AG04450 (cell line): Measurements from ENCODE around the gene RELN. TPM values are rescaled to one million over a fixed set of nuclear protein-coding genes. Genes with fewer than 3 reads are reported as not detected.

Experiments used
- CTCF ChIA-PET: fragments of 300-600, 350-600 bp; formaldehyde crosslinking; extraction: SDS; loops from one replicate; lab custom pipeline; 2022; ENCODE audit warnings: antibody characterized with exemption, inconsistent platforms; lab: Charles Lee
- POLR2A ChIA-PET: fragments of 350-600 bp; formaldehyde crosslinking; extraction: SDS; loops from one replicate; lab custom pipeline; 2021; ENCODE audit warnings: antibody characterized with exemption, inconsistent platforms; lab: Yijun Ruan, JAX
- DNase-seq: peaks from one replicate; pipeline ENCODE4 v3.0.0-alpha.2; 2011; ENCODE audit warnings: low read depth, low spot score
- H3K27ac ChIP-seq: one replicate; pipeline ENCODE4 v1.5.1; 2012; ENCODE audit warnings: low read depth, low read length, control low read depth
- H3K27me3 ChIP-seq: one replicate; pipeline ENCODE4 v1.6.0; 2012; ENCODE audit warnings: low read length; ENCODE audit not compliant: control insufficient read depth, insufficient read depth
- H3K4me3 ChIP-seq: 2 replicates; pipeline ENCODE4 v1.5.1; 2011; ENCODE audit warnings: mild to moderate bottlenecking, low read depth, low read length, control low read depth
- H3K9me3 ChIP-seq: 2 replicates; pipeline ENCODE4 v1.5.1; 2012; ENCODE audit warnings: low read length; ENCODE audit not compliant: control insufficient read depth, insufficient read depth
- polyA plus RNA-seq: library from polyadenylated mRNA; depleted of rRNA; stranded (reverse); fragments of >200 nt; gene quantifications from 2 replicates; pipeline ENCODE4 v1.2.3, GENCODE V29; 2011
- TF ChIP-seq, protein P1 (sequence below): IDR thresholded peaks from 2 replicates; pipeline ENCODE4 v1.5.1; 2011; ENCODE audit warnings: low read depth, low read length, control low read depth, inconsistent platforms

Gene RELN
- polyA plus RNA-seq, 1 experiment = 7.6 TPM

- no peaks in the 10 kb centered on the region for H3K27me3 ChIP-seq
- TF ChIP-seq, protein P1, sequence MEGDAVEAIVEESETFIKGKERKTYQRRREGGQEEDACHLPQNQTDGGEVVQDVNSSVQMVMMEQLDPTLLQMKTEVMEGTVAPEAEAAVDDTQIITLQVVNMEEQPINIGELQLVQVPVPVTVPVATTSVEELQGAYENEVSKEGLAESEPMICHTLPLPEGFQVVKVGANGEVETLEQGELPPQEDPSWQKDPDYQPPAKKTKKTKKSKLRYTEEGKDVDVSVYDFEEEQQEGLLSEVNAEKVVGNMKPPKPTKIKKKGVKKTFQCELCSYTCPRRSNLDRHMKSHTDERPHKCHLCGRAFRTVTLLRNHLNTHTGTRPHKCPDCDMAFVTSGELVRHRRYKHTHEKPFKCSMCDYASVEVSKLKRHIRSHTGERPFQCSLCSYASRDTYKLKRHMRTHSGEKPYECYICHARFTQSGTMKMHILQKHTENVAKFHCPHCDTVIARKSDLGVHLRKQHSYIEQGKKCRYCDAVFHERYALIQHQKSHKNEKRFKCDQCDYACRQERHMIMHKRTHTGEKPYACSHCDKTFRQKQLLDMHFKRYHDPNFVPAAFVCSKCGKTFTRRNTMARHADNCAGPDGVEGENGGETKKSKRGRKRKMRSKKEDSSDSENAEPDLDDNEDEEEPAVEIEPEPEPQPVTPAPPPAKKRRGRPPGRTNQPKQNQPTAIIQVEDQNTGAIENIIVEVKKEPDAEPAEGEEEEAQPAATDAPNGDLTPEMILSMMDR = no peak
- no peaks in the 10 kb centered on the region for H3K9me3 ChIP-seq
- H3K4me3 ChIP-seq = no peak overlapping the region
- DNase-seq = no peak
- ChIA-PET POLR2A (no interaction called here), CTCF (no interaction called here)
- no peak overlapping the region for H3K27ac ChIP-seq
Observed at GRCh38 chr7:103940382-103941268, 48.8 kb downstream of the RELN start.

DNA sequence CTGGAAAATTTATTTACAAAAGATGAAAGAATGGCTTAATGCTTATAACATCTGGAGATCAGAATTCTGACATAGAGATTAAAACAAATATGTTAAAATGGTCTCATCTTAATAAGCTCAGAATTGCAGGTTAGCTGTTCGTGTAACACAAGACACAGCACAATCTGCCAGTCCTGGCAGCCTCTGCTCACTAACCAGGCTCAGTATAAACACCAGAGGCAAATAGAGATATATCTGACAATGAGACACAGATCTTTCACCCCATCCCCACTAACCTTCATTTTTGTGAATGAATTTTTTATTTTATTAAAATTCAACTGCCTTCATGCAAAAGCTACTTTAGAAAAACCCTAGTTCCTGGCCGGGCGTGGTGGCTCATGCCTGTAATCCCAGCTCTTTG lies 51.8 kb downstream of the RELN start:
- TF ChIP-seq, protein P1 = no peak
- Histone ChIP-seq H3K27ac (no peak overlapping the region), H3K27me3 (no peaks in the 10 kb centered on the region), H3K9me3 (no peaks in the 10 kb centered on the region), H3K4me3 (no peak overlapping the region)
- ChIA-PET POLR2A (interaction anchor here (0.6 kb wide), 1 partner anchor 394 kb away, joined by 3 read pairs; no protein-coding TSS in a partner anchor), CTCF (no interaction called here)
- DNase-seq = no peak

DNA sequence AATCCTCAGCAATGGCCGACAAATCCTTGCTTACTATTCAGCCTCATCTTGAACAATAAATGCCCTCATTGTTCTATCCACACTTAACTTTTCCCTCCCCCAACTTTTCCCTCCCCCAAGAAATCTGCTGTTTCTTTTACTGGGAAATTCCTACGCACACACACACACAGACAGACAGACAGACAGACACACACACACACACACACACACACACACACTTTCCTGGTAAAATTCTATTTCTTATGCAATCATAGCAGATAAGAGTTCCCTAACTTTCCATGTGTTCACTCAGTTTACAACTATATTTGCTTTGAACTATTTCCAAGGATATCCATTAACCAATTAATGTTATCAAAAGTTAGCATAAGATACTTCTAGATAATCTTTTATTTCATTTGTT lies 52.9 kb downstream of the RELN start:
- DNase-seq = no peak
- POLR2A ChIA-PET = no interaction called here
- CTCF ChIA-PET = no interaction called here
- H3K27me3 ChIP-seq = no peaks in the 10 kb centered on the region
- TF ChIP-seq, protein P1 = no peak
- H3K27ac ChIP-seq = no peak overlapping the region
- no peak overlapping the region for H3K4me3 ChIP-seq
- H3K9me3 ChIP-seq = no peaks in the 10 kb centered on the region

DNA sequence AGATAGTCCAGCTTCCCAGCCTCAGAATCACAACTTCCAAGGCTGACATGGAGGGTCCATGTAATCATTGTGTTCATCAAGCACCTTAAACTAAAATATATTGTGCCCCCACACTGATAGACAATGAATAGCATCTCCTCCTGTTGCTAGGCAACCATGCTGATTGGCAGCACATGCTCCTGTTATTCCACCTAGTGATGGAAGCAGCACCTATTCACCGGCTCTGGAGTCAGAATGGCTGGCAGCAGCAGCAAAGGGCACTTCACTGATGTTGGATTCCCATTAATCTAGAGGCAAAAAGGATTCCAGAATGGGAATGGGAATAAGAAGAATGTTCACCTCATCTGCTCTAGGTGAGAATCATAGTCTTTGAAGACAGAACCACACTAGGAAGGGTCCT lies 55.0 kb downstream of the RELN start:
- Histone ChIP-seq H3K4me3 (no peak overlapping the region), H3K27ac (no peak overlapping the region), H3K9me3 (no peaks in the 10 kb centered on the region), H3K27me3 (no peaks in the 10 kb centered on the region)
- TF ChIP-seq, protein P1 = no peak
- CTCF ChIA-PET = no interaction called here
- POLR2A ChIA-PET = no interaction called here
- no peak for DNase-seq

GRCh38 chr7:103932389-103932788 lies 57.1 kb downstream of the RELN start:
- CTCF ChIA-PET = no interaction called here
- DNase-seq = no peak
- Histone ChIP-seq H3K4me3 (no peak overlapping the region), H3K9me3 (no peaks in the 10 kb centered on the region), H3K27ac (no peak overlapping the region), H3K27me3 (no peaks in the 10 kb centered on the region)
- TF ChIP-seq, protein P1 = no peak
- POLR2A ChIA-PET = no interaction called here
